ENCODE results near the gene ASTN2. TPM values are rescaled to one million over a fixed set of nuclear protein-coding genes. Genes with fewer than 3 reads are reported as not detected.

The ASTN2 gene
- total RNA-seq, 4 donors from 2014 or later, result 3.3 to 10.2 (median 6.3) TPM

DNA sequence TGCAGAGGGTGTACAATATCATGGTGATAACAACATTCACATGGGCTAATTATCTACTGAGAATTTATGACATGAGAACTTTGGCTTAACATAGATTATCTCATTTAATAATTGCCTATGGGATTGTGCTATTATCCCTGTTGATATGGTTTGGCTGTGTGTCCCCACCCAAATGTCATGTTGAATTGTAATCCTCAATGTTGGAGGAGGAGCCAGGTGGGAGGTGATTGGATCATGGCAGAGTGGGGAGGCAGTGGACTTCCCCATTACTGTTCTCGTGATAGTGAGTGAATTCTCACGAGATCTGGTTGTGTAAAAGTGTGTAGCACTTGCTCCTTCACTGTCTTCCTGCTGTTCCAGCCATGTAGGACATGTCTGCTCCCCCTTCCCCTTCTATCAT is 541.4 kb downstream of the ASTN2 start:
- H3K27me3 ChIP-seq, result no peaks in the 10 kb centered on the region
- peak overlapping the region in 2 of 4 donors; percentile 74 for H3K27ac ChIP-seq
- peaks cover 0 to 19% (median 0%) of the 10 kb centered on the region in 4 donors for H3K4me1 ChIP-seq
- no peaks in the 10 kb centered on the region for H3K36me3 ChIP-seq
- peak in 1 of 3 donors; percentile 54 for DNase-seq
- H3K9me3 ChIP-seq, result peaks cover 0 to 15% (median 0%) of the 10 kb centered on the region in 4 donors
- no peak overlapping the region for H3K4me3 ChIP-seq
- TF ChIP-seq POLR2A (IDR thresholded peaks at IDR 0.05), result peak in 1 of 2 donors; percentile 25
- TF ChIP-seq, protein P1, sequence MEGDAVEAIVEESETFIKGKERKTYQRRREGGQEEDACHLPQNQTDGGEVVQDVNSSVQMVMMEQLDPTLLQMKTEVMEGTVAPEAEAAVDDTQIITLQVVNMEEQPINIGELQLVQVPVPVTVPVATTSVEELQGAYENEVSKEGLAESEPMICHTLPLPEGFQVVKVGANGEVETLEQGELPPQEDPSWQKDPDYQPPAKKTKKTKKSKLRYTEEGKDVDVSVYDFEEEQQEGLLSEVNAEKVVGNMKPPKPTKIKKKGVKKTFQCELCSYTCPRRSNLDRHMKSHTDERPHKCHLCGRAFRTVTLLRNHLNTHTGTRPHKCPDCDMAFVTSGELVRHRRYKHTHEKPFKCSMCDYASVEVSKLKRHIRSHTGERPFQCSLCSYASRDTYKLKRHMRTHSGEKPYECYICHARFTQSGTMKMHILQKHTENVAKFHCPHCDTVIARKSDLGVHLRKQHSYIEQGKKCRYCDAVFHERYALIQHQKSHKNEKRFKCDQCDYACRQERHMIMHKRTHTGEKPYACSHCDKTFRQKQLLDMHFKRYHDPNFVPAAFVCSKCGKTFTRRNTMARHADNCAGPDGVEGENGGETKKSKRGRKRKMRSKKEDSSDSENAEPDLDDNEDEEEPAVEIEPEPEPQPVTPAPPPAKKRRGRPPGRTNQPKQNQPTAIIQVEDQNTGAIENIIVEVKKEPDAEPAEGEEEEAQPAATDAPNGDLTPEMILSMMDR (IDR thresholded peaks at IDR 0.05), result no peak

DNA sequence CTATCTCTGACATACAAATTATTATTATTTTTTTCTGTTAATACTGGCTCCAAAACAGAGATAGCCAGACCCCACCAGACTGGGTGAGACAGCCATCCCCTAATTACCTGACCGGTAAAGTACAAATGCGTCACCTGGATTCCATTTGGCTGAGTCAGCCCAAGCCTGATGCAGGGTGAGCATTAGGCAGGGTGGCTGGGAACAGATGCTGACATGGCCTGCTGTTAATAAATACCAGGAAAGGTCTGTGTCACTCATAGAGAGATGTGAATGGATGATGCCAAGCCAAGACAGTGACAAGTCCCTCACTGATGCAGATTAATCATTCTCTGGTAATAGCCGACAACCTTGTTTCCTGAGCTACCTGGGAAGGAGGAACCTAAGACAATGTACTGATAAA is 544.3 kb downstream of the ASTN2 start:
- no peaks in the 10 kb centered on the region for H3K9me3 ChIP-seq
- H3K4me1 ChIP-seq, result peaks cover 0 to 23% (median 0%) of the 10 kb centered on the region in 4 donors
- no peaks in the 10 kb centered on the region for H3K36me3 ChIP-seq
- H3K27ac ChIP-seq, result peak overlapping the region in 2 of 4 donors; percentile 31 to 51
- DNase-seq, result peak in 2 of 3 donors; percentile 61 to 87
- no peak overlapping the region for H3K4me3 ChIP-seq
- no peaks in the 10 kb centered on the region for H3K27me3 ChIP-seq
- no peak for TF ChIP-seq POLR2A (IDR thresholded peaks at IDR 0.05)
- TF ChIP-seq, protein P1 (IDR thresholded peaks at IDR 0.05), result no peak

DNA sequence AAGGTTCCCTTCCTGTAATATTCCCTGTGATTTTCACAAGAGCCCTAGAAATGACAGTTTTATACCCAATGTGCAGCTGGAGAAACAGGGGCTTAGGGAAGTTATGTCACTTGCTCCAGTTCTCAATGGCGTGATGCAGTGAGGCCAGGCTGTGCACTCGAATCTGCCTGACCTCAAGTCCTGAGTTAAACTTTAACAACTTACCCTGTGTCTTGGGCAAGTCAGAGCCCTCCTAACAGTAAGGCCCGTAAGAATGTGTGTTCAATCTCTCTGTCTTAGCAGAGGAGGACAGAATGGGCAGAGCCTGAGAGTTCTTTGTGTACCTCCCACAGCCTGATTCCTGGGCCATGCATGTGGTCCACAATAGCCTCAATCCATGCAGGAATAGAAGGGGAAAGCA is 546.7 kb downstream of the ASTN2 start:
- peak in 1 of 3 donors; percentile 48 for DNase-seq

DNA sequence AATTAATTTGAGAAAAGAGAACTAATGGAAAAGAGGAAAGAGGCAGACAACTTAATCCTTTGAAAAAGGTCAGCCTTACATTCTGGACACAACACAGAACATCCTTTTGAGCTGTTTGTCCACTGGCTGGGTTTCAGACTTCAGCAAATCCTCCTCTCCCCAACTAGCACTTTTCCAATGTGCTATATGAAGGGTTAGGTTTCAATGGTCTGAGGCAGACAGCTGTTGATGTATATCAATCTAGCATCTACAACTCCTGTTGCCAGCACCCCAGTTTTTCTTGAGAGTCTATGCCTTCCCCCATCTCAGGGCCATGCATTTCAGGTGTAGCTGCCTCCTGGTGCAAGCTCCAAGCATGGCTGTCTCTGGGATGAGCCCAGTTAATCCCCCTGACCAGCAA is 553.5 kb downstream of the ASTN2 start:
- no peak overlapping the region for H3K27ac ChIP-seq
- H3K4me3 ChIP-seq, result no peak overlapping the region
- no peaks in the 10 kb centered on the region for H3K36me3 ChIP-seq
- H3K9me3 ChIP-seq, result no peaks in the 10 kb centered on the region
- no peaks in the 10 kb centered on the region for H3K4me1 ChIP-seq
- no peaks in the 10 kb centered on the region for H3K27me3 ChIP-seq
- TF ChIP-seq, protein P1 (IDR thresholded peaks at IDR 0.05), result no peak
- no peak for TF ChIP-seq POLR2A (IDR thresholded peaks at IDR 0.05)
- no peak for DNase-seq

More for the DNA sequence above, 546.7 kb downstream of the ASTN2 start:
- Histone ChIP-seq H3K4me3 (no peak overlapping the region), H3K36me3 (no peaks in the 10 kb centered on the region), H3K27ac (peak overlapping the region in 1 of 4 donors; percentile 21), H3K4me1 (peaks cover 0 to 23% (median 0%) of the 10 kb centered on the region in 4 donors), H3K9me3 (no peaks in the 10 kb centered on the region), H3K27me3 (no peaks in the 10 kb centered on the region)
- no peak for TF ChIP-seq POLR2A (IDR thresholded peaks at IDR 0.05)
- TF ChIP-seq, protein P1 (IDR thresholded peaks at IDR 0.05), result no peak

DNA sequence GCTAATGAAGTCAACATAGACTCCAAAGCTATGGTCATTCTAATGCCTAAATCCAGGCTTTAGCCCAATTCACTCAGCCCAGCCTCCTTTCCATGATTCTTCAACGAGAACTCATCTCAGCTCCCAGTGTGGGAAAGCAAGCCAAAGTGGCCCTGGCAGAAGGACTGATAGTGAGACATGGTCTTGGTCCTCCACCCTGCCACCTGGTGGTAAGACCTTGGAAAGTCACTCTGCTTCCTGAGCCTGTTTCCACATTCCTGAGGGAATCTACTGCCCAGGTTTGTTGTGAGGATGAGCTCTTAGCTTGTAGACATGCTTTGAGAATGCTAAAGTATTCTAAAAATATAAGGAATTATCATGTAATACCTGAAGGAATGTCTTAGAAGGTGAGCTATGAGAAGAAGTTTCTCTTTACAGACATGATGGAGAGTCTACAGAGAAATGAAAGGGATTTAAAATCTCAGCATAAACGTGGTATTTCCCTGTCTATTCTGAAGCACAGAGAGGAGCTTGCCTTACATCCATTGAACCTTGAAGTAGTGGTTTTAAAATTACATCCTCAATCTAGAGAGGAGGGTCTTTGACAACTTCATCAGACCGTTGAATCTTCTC is 554.2 kb downstream of the ASTN2 start:
- Histone ChIP-seq H3K27me3 (no peaks in the 10 kb centered on the region), H3K27ac (no peak overlapping the region), H3K36me3 (no peaks in the 10 kb centered on the region), H3K9me3 (no peaks in the 10 kb centered on the region), H3K4me3 (no peak overlapping the region), H3K4me1 (no peaks in the 10 kb centered on the region)
- TF ChIP-seq POLR2A (IDR thresholded peaks at IDR 0.05), result no peak
- TF ChIP-seq, protein P1 (IDR thresholded peaks at IDR 0.05), result peak in 4 of 6 experiments; percentile 58 to 71 (median 70)
- peak; percentile 17 to 81 (median 55) for DNase-seq

All from Peyer's patch (tissue), 4 donors.